ENCODE data around the gene PLEKHA7. TPM values are rescaled to one million over a fixed set of nuclear protein-coding genes. Genes with fewer than 3 reads are reported as not detected.

Gene PLEKHA7
- total RNA-seq, 1 experiment from 2014 or later = 4.4 TPM

- Histone ChIP-seq H3K4me2 (ENCODE audit: low read depth, low read length, poor library complexity, severe bottlenecking) (no peak overlapping the region), H4K20me1 (ENCODE audit: insufficient read depth, low read depth, low read length) (no peaks in the 10 kb centered on the region), H3K9ac (ENCODE audit: low read length) (no peak overlapping the region)
Measured at GRCh38 chr11:16853266-16853665, 160.9 kb downstream of the PLEKHA7 start.

GRCh38 chr11:16846305-16846704 is 167.9 kb downstream of the PLEKHA7 start:
- Histone ChIP-seq H3K4me2 (ENCODE audit: low read depth, low read length, poor library complexity, severe bottlenecking) (no peak overlapping the region), H4K20me1 (ENCODE audit: insufficient read depth, low read depth, low read length) (no peaks in the 10 kb centered on the region), H3K27ac (ENCODE audit: low read length) (no peak overlapping the region), H3K9ac (ENCODE audit: low read length) (no peak overlapping the region), H3K36me3 (ENCODE audit: insufficient read depth, low read length) (no peaks in the 10 kb centered on the region), H3K9me2 (replicated peaks; ENCODE audit: insufficient read depth, low read length) (no peaks in the 10 kb centered on the region), H3K79me2 (ENCODE audit: low read length) (no peaks in the 10 kb centered on the region), H2AFZ (ENCODE audit: low read length) (peak overlapping the region; percentile 5; the same call in 1 of the 2 replicates), H3K27me3 (ENCODE audit: low read length) (no peaks in the 10 kb centered on the region), H3K4me3 (ENCODE audit: low read length) (no peak overlapping the region), H3K4me1 (ENCODE audit: low read length) (peaks cover 12% of the 10 kb centered on the region), H3K9me3 (ENCODE audit: low read length) (no peaks in the 10 kb centered on the region)
- peak; percentile 45 for DNase-seq

More at GRCh38 chr11:16853266-16853665, 160.9 kb downstream of the PLEKHA7 start:
- no peaks in the 10 kb centered on the region for H3K9me3 ChIP-seq (ENCODE audit: low read length)
- no peak for DNase-seq
- H3K4me1 ChIP-seq (ENCODE audit: low read length) = no peaks in the 10 kb centered on the region
- H3K36me3 ChIP-seq (ENCODE audit: insufficient read depth, low read length) = no peaks in the 10 kb centered on the region
- no peak overlapping the region for H3K4me3 ChIP-seq (ENCODE audit: low read length)
- H3K79me2 ChIP-seq (ENCODE audit: low read length) = no peaks in the 10 kb centered on the region
- no peaks in the 10 kb centered on the region for H3K9me2 ChIP-seq (replicated peaks; ENCODE audit: insufficient read depth, low read length)
- H3K27ac ChIP-seq (ENCODE audit: low read length) = no peak overlapping the region
- H3K27me3 ChIP-seq (ENCODE audit: low read length) = no peaks in the 10 kb centered on the region
- H2AFZ ChIP-seq (ENCODE audit: low read length) = no peak overlapping the region

DNA sequence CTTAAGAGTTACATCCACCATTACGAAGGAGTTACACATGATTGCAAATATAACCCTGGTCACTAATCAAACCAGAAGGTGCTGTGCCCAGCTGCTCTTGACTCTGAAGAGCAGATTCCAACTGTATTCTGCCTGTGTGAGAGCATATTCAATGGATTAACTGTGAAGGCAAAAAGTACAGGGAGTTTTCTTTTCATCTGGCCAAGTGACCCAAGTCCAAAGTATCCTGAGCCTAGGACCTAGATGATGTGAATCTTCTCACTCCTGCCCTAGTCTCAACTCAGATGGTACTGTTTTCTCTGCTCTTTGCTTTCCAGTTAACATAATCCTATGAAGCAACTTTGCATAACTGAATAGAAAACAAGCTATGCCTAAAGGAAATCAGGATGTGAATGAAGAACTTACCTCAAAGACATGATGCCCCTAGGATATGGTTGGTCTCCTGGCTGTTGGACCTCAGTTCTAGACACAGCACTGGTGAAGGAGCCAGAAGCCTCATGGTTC is 169.9 kb downstream of the PLEKHA7 start:
- Histone ChIP-seq H3K79me2 (ENCODE audit: low read length) (no peaks in the 10 kb centered on the region), H4K20me1 (ENCODE audit: insufficient read depth, low read depth, low read length) (no peaks in the 10 kb centered on the region), H3K4me1 (ENCODE audit: low read length) (peaks cover 13% of the 10 kb centered on the region)

DNA sequence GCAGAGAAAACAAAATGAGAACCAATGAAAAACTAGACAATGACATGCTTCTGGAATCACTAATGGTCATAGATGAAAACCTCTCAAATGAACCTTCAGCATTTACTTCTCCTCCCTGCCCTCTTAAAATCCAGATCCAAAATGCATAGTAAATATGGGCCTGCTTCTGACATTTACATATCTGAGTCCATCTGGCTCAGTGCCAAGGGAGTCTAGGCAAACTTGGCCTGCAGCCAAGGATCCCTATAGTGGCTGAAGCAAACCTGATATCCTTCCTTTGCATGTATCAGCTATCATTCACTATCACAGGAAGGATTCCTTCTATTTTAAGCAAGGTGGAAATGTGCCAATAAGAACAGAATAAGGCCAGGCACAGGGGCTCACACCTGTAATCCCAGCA is 170.9 kb downstream of the PLEKHA7 start:
- no peaks in the 10 kb centered on the region for H3K27me3 ChIP-seq (ENCODE audit: low read length)
- peaks cover 13% of the 10 kb centered on the region for H3K4me1 ChIP-seq (ENCODE audit: low read length)
- H3K4me3 ChIP-seq (ENCODE audit: low read length) = no peak overlapping the region
- H2AFZ ChIP-seq (ENCODE audit: low read length) = no peak overlapping the region
- H3K36me3 ChIP-seq (ENCODE audit: insufficient read depth, low read length) = no peaks in the 10 kb centered on the region
- H3K4me2 ChIP-seq (ENCODE audit: low read depth, low read length, poor library complexity, severe bottlenecking) = no peak overlapping the region
- H3K79me2 ChIP-seq (ENCODE audit: low read length) = no peaks in the 10 kb centered on the region
- no peak overlapping the region for H3K27ac ChIP-seq (ENCODE audit: low read length)
- no peak for DNase-seq
- no peak overlapping the region for H3K9ac ChIP-seq (ENCODE audit: low read length)
- no peaks in the 10 kb centered on the region for H3K9me2 ChIP-seq (replicated peaks; ENCODE audit: insufficient read depth, low read length)
- H3K9me3 ChIP-seq (ENCODE audit: low read length) = no peaks in the 10 kb centered on the region
- no peaks in the 10 kb centered on the region for H4K20me1 ChIP-seq (ENCODE audit: insufficient read depth, low read depth, low read length)

More for the DNA sequence above, 169.9 kb downstream of the PLEKHA7 start:
- Histone ChIP-seq H3K4me2 (ENCODE audit: low read depth, low read length, poor library complexity, severe bottlenecking) (no peak overlapping the region), H3K9me2 (replicated peaks; ENCODE audit: insufficient read depth, low read length) (no peaks in the 10 kb centered on the region), H3K4me3 (ENCODE audit: low read length) (no peak overlapping the region), H3K27ac (ENCODE audit: low read length) (no peak overlapping the region), H3K27me3 (ENCODE audit: low read length) (no peaks in the 10 kb centered on the region), H3K36me3 (ENCODE audit: insufficient read depth, low read length) (no peaks in the 10 kb centered on the region), H2AFZ (ENCODE audit: low read length) (no peak overlapping the region), H3K9ac (ENCODE audit: low read length) (no peak overlapping the region), H3K9me3 (ENCODE audit: low read length) (no peaks in the 10 kb centered on the region)
- DNase-seq = no peak

- no peaks in the 10 kb centered on the region for H3K79me2 ChIP-seq (ENCODE audit: low read length)
- no peak overlapping the region for H2AFZ ChIP-seq (ENCODE audit: low read length)
- H3K27ac ChIP-seq (ENCODE audit: low read length) = no peak overlapping the region
- no peaks in the 10 kb centered on the region for H4K20me1 ChIP-seq (ENCODE audit: insufficient read depth, low read depth, low read length)
- H3K4me3 ChIP-seq (ENCODE audit: low read length) = no peak overlapping the region
- no peaks in the 10 kb centered on the region for H3K9me3 ChIP-seq (ENCODE audit: low read length)
- no peaks in the 10 kb centered on the region for H3K27me3 ChIP-seq (ENCODE audit: low read length)
- no peak overlapping the region for H3K9ac ChIP-seq (ENCODE audit: low read length)
- H3K9me2 ChIP-seq (replicated peaks; ENCODE audit: insufficient read depth, low read length) = no peaks in the 10 kb centered on the region
- no peak overlapping the region for H3K4me2 ChIP-seq (ENCODE audit: low read depth, low read length, poor library complexity, severe bottlenecking)
- H3K36me3 ChIP-seq (ENCODE audit: insufficient read depth, low read length) = no peaks in the 10 kb centered on the region
- DNase-seq = no peak
- peaks cover 13% of the 10 kb centered on the region for H3K4me1 ChIP-seq (ENCODE audit: low read length)
Measured at GRCh38 chr11:16841984-16842383, 172.2 kb downstream of the PLEKHA7 start.

GRCh38 chr11:16841481-16841880 is 172.7 kb downstream of the PLEKHA7 start:
- Histone ChIP-seq H3K9ac (ENCODE audit: low read length) (no peak overlapping the region), H3K27ac (ENCODE audit: low read length) (no peak overlapping the region), H3K4me2 (ENCODE audit: low read depth, low read length, poor library complexity, severe bottlenecking) (no peak overlapping the region), H3K4me3 (ENCODE audit: low read length) (no peak overlapping the region), H3K9me3 (ENCODE audit: low read length) (no peaks in the 10 kb centered on the region), H3K9me2 (replicated peaks; ENCODE audit: insufficient read depth, low read length) (no peaks in the 10 kb centered on the region), H2AFZ (ENCODE audit: low read length) (no peak overlapping the region), H3K79me2 (ENCODE audit: low read length) (no peaks in the 10 kb centered on the region), H3K27me3 (ENCODE audit: low read length) (no peaks in the 10 kb centered on the region), H4K20me1 (ENCODE audit: insufficient read depth, low read depth, low read length) (no peaks in the 10 kb centered on the region), H3K36me3 (ENCODE audit: insufficient read depth, low read length) (no peaks in the 10 kb centered on the region), H3K4me1 (ENCODE audit: low read length) (peaks cover 13% of the 10 kb centered on the region)
- DNase-seq = no peak

- H3K9me2 ChIP-seq (replicated peaks; ENCODE audit: insufficient read depth, low read length) = no peaks in the 10 kb centered on the region
- no peak overlapping the region for H3K27ac ChIP-seq (ENCODE audit: low read length)
- no peaks in the 10 kb centered on the region for H3K27me3 ChIP-seq (ENCODE audit: low read length)
- no peak overlapping the region for H3K4me2 ChIP-seq (ENCODE audit: low read depth, low read length, poor library complexity, severe bottlenecking)
- no peak overlapping the region for H3K4me3 ChIP-seq (ENCODE audit: low read length)
- no peaks in the 10 kb centered on the region for H3K79me2 ChIP-seq (ENCODE audit: low read length)
- no peak for DNase-seq
- no peaks in the 10 kb centered on the region for H3K36me3 ChIP-seq (ENCODE audit: insufficient read depth, low read length)
- H3K9ac ChIP-seq (ENCODE audit: low read length) = no peak overlapping the region
- no peak overlapping the region for H2AFZ ChIP-seq (ENCODE audit: low read length)
- H3K9me3 ChIP-seq (ENCODE audit: low read length) = no peaks in the 10 kb centered on the region
- H3K4me1 ChIP-seq (ENCODE audit: low read length) = peaks cover 10% of the 10 kb centered on the region
- no peaks in the 10 kb centered on the region for H4K20me1 ChIP-seq (ENCODE audit: insufficient read depth, low read depth, low read length)
Measured at GRCh38 chr11:16840951-16841350, 173.3 kb downstream of the PLEKHA7 start.

DNA sequence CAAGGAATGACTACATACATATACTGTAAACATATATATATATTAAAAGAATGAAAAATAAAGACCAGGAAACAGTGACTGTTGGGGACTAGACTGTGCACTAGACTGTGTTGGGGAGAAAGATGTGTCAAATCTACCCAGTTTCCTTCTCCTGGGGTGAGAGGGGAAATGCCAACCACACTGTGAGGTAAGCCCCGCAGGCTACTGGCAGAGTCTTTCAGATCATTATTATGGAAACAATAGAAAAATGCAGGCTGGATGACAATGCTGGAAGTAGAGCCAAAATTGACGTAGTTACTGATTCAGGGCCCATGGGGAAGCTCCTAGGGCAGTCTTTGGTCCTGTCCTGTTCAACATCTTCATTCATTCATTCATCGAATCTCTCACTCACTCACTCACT is 174.4 kb downstream of the PLEKHA7 start:
- Histone ChIP-seq H3K27me3 (ENCODE audit: low read length) (no peaks in the 10 kb centered on the region), H3K9ac (ENCODE audit: low read length) (no peak overlapping the region), H3K4me1 (ENCODE audit: low read length) (peaks cover 10% of the 10 kb centered on the region), H3K36me3 (ENCODE audit: insufficient read depth, low read length) (no peaks in the 10 kb centered on the region), H3K9me2 (replicated peaks; ENCODE audit: insufficient read depth, low read length) (no peaks in the 10 kb centered on the region), H3K4me3 (ENCODE audit: low read length) (no peak overlapping the region), H3K9me3 (ENCODE audit: low read length) (no peaks in the 10 kb centered on the region), H3K4me2 (ENCODE audit: low read depth, low read length, poor library complexity, severe bottlenecking) (no peak overlapping the region), H4K20me1 (ENCODE audit: insufficient read depth, low read depth, low read length) (no peaks in the 10 kb centered on the region), H3K79me2 (ENCODE audit: low read length) (no peaks in the 10 kb centered on the region), H2AFZ (ENCODE audit: low read length) (no peak overlapping the region), H3K27ac (ENCODE audit: low read length) (no peak overlapping the region)
- no peak for DNase-seq

DNA sequence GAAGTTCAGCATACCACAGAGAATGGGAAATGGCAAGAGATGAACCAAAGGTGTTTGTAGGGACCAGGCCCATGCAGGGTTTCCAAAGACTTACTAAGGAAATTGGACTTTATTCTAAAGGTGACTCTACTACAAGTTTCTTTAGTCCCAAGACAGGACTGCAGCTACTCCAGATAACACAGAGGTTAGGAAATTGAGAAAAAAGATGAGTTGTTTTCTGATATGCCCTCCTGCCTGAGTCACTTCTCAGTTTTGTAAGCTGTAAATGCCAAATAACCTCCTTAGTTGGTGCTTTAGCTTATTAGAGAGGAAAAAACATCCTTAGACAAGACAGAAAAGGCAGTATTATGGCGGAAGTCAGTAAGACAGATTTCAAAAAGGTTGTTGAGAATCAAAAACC is 179.8 kb downstream of the PLEKHA7 start:
- no peaks in the 10 kb centered on the region for H3K9me2 ChIP-seq (replicated peaks; ENCODE audit: insufficient read depth, low read length)
- no peaks in the 10 kb centered on the region for H3K79me2 ChIP-seq (ENCODE audit: low read length)
- no peaks in the 10 kb centered on the region for H4K20me1 ChIP-seq (ENCODE audit: insufficient read depth, low read depth, low read length)
- H3K4me2 ChIP-seq (ENCODE audit: low read depth, low read length, poor library complexity, severe bottlenecking) = no peak overlapping the region
- no peak for DNase-seq
- no peaks in the 10 kb centered on the region for H3K9me3 ChIP-seq (ENCODE audit: low read length)
- no peak overlapping the region for H3K27ac ChIP-seq (ENCODE audit: low read length)
- no peak overlapping the region for H2AFZ ChIP-seq (ENCODE audit: low read length)
- peaks cover 21% of the 10 kb centered on the region for H3K4me1 ChIP-seq (ENCODE audit: low read length)
- H3K9ac ChIP-seq (ENCODE audit: low read length) = no peak overlapping the region
- no peaks in the 10 kb centered on the region for H3K27me3 ChIP-seq (ENCODE audit: low read length)
- H3K36me3 ChIP-seq (ENCODE audit: insufficient read depth, low read length) = no peaks in the 10 kb centered on the region
- no peak overlapping the region for H3K4me3 ChIP-seq (ENCODE audit: low read length)

All from Karpas-422 (cell line).